Measurements from ENCODE around the gene REN. TPM values are rescaled to one million over a fixed set of nuclear protein-coding genes. Genes with fewer than 3 reads are reported as not detected.

The REN gene
- total and polyA plus RNA-seq, 9 of the 15 experiments (the other 6 are each of a cell fraction or from before 2014, with no cell fraction given): 1.7 to 9.9 (median 3.1) TPM

DNA sequence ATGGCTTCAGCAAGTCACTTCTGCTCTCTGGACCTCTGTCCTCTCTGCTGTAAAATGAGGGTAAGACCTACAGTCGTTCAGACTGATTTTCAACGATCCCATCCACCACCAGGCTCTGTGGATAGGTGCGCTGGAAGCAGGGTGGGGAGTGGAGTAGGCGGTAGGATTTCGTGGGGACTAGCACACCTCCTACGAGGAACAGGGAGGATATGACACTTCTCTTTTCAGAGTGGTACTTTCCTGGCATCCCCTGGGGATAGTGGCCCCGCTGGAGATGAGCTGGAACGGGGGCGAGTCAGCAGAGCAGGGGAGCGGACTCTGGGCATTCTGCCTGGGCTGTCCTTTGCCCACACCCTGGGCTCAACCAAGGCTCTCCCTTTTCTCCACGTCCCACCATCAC lies 32.0 kb downstream of the REN start:
- FAIRE-seq (no peak), DNase-seq (ENCODE audit: extremely low read depth in 1 of 4, low spot score in 3 of 4) (no peak), ATAC-seq (no peak)
- Histone ChIP-seq H4K20me1 (replicated peaks; ENCODE audit: control insufficient read depth, insufficient read depth, low read length) (peaks cover 6% of the 10 kb centered on the region; the same call in 1 of the 2 replicates), H3K9ac (ENCODE audit: insufficient read depth in 1 of 2, low read depth in 2 of 2, low read length in 2 of 2) (no peak overlapping the region), H3K4me1 (replicated peaks in 1 of 2; ENCODE audit: control insufficient read depth in 2 of 2, insufficient read depth in 2 of 2, low read length in 2 of 2) (peaks cover 0 to 8% of the 10 kb centered on the region in 2 experiments; a peak in 2 of 5 replicates), H3K36me3 (ENCODE audit: control insufficient read depth, insufficient read depth, low read length) (no peaks in the 10 kb centered on the region), H3K4me2 (ENCODE audit: insufficient read depth, low read length) (no peak overlapping the region), H3K27me3 (ENCODE audit: control insufficient read depth in 2 of 2, insufficient read depth in 2 of 2, low read length in 2 of 2) (peaks cover 19 to 51% of the 10 kb centered on the region in 2 experiments), H3K79me2 (ENCODE audit: control insufficient read depth, insufficient read depth, low read length) (no peaks in the 10 kb centered on the region), H2AFZ (ENCODE audit: low read depth, low read length) (no peak overlapping the region), H3K9me3 (replicated peaks; ENCODE audit: control insufficient read depth, insufficient read depth, low read depth, low read length) (no peaks in the 10 kb centered on the region), H3K27ac (ENCODE audit: extremely low read depth, low read depth, low read length) (no peak overlapping the region), H3K9me1 (ENCODE audit: control insufficient read depth, insufficient read depth, low read length) (no peaks in the 10 kb centered on the region), H3K4me3 (no peak overlapping the region)
- intact Hi-C loops (cut with micrococcal nuclease) (no loop called here), in situ Hi-C loops (cut with MboI) (no loop called here)
- 2% methylated on average over 11 of the region's 11 CpGs for WGBS (ENCODE audit: insufficient coverage, low coverage, missing lambda C conversion rate)
- ChIA-PET CTCF (ENCODE audit: low intra/inter-chr PET ratio) (no interaction called here), POLR2A (no interaction called here)
- no peak for TF ChIP-seq ZNF695 (CRISPR knock-in tag; IDR thresholded peaks at IDR 0.05)
- TF ChIP-seq RBM17 (IDR thresholded peaks at IDR 0.05; ENCODE audit: borderline replicate concordance, low read depth, low read length): no peak
- no peak for TF ChIP-seq SETDB1 (IDR thresholded peaks at IDR 0.05; ENCODE audit: low read length)
- no peak for TF ChIP-seq SP2 (IDR thresholded peaks at IDR 0.05; ENCODE audit: extremely low read depth, low read depth, low read length, poor library complexity, severe bottlenecking)
- TF ChIP-seq ZBED1 (IDR thresholded peaks at IDR 0.05): no peak
- TF ChIP-seq, protein P1, sequence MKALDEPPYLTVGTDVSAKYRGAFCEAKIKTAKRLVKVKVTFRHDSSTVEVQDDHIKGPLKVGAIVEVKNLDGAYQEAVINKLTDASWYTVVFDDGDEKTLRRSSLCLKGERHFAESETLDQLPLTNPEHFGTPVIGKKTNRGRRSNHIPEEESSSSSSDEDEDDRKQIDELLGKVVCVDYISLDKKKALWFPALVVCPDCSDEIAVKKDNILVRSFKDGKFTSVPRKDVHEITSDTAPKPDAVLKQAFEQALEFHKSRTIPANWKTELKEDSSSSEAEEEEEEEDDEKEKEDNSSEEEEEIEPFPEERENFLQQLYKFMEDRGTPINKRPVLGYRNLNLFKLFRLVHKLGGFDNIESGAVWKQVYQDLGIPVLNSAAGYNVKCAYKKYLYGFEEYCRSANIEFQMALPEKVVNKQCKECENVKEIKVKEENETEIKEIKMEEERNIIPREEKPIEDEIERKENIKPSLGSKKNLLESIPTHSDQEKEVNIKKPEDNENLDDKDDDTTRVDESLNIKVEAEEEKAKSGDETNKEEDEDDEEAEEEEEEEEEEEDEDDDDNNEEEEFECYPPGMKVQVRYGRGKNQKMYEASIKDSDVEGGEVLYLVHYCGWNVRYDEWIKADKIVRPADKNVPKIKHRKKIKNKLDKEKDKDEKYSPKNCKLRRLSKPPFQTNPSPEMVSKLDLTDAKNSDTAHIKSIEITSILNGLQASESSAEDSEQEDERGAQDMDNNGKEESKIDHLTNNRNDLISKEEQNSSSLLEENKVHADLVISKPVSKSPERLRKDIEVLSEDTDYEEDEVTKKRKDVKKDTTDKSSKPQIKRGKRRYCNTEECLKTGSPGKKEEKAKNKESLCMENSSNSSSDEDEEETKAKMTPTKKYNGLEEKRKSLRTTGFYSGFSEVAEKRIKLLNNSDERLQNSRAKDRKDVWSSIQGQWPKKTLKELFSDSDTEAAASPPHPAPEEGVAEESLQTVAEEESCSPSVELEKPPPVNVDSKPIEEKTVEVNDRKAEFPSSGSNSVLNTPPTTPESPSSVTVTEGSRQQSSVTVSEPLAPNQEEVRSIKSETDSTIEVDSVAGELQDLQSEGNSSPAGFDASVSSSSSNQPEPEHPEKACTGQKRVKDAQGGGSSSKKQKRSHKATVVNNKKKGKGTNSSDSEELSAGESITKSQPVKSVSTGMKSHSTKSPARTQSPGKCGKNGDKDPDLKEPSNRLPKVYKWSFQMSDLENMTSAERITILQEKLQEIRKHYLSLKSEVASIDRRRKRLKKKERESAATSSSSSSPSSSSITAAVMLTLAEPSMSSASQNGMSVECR (CRISPR knock-in tag; IDR thresholded peaks at IDR 0.05): no peak
- no peak for TF ChIP-seq SMAD2 (IDR thresholded peaks at IDR 0.05; ENCODE audit: low read depth, low read length)
- no peak for TF ChIP-seq NFRKB (IDR thresholded peaks at IDR 0.05; ENCODE audit: low read depth)
- no TSS peak for BruUV-seq (replicated peaks)

Measured in K562 (cell line).